Measurements from ENCODE around the gene DCAF8.

- TF ChIP-seq CTCF (IDR thresholded peaks at IDR 0.05; ENCODE audit: insufficient read depth, low read length) (no peak), REST (IDR thresholded peaks at IDR 0.05; ENCODE audit: insufficient replicate concordance, low read depth) (no peak), POLR2AphosphoS5 (IDR thresholded peaks at IDR 0.05; ENCODE audit: low read depth) (no peak), GABPA (IDR thresholded peaks at IDR 0.05; ENCODE audit: low read depth) (no peak)
These were observed 6.5 kb downstream of the DCAF8 start for GRCh38 chr1:160255781-160256300.

All from HL-60 (cell line).